HG03045 (cell line): Measurements from ENCODE around the gene DOCK3.

ENCODE experiments used
- ATAC-seq: cut with Tn5 transposase; IDR thresholded peaks from one replicate; pipeline ENCODE4 v1.9.1; 2021; ENCODE audit warnings: mild to moderate bottlenecking, moderate library complexity; ENCODE audit not compliant: unreplicated experiment

The DOCK3 gene

DNA sequence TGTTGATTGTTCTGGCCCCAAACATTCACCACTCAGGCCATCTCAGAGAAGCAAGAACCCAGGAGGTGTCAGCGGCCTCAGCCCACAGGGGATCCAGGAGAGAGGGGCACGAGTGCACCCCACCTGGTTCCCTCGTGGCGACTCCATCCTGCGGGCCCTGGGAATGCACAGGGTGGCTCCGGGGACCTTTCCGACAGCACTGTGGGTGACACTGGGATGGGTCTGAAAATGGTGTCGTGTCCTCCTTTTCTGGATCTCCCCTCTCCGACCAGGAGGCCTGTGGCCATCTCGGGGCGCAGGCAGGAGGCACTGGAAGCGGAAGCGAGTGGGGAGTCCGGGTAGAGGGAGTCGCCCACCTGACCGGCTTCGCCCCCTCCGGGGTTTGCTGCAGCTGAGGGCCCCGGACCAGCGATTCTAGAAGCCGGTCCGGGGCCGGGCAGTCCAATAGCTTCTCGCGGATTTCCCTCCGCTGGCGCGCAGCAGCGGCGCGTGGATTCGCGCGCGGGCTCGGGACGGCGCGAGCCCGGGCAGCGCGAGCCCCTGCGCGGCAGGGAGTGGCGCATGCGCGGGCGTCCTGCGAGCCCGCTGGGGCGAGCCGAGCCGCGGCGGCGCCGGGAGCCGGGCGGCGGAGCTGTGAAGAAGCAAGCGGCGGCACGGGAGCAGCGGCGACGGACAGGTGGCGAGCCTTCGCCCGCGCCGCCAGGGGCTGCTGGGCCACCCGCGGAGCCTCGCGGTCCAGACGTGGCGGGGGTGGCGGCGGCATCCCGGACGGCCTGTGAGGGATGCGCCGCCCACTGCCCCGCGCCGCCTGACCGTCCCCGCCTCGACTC is at the start of gene DOCK3:
DOCK3 (plus strand) TSS at position 579 of the 830 bp plus-strand sequence. CDS start 337 bp downstream, outside the sequence.
- ATAC-seq = peak; percentile 66

DNA sequence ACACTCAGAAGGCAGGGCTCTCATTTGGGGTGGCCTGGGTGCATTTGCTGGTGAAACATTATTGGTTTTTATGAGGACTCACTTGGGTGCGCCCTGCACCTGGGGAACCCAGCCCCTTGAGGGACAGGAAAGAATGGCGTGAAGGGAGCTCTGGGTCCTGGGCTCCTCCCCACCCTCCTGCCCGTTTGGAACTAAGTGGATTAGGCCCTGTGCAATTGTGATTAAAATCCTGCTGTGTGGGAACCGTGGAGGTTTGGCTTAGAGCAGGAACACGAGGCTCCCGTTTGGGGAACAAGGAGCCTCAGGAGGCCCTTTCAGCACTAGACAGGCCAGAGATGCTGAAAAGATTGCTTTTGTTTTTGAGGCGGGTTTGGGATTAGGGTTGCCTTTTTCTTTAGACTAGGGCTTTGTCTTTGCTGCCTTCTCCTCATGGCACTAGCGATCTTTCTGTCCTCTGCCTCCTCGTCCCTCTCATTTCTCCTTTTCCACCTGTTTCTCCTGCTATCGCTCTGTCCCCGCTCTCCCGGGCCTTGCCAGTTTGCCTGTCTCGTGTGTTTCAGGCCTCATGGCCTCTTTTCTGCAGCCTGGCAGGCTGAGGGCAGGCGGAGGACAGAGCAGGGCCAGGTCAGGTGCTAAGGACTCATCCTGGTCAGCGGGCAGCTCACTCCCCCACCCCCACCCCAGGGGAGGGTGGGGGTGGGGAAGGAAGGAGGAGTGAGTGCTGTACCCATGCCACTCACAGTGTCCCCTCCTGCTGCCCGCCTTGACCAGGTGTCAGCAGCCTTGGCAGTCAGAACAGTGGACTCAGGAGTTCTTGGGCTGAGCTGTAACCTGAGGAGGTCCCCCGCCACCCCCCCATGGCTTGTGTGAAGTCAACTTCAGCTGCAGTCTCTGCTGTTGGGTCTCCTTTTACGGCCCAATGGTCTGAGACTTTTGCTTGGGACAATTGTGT is 49.2 kb upstream of the DOCK3 start:
- ATAC-seq = no peak

GRCh38 chr3:50626401-50626800 is 48.3 kb upstream of the DOCK3 start:
- ATAC-seq = no peak

DNA sequence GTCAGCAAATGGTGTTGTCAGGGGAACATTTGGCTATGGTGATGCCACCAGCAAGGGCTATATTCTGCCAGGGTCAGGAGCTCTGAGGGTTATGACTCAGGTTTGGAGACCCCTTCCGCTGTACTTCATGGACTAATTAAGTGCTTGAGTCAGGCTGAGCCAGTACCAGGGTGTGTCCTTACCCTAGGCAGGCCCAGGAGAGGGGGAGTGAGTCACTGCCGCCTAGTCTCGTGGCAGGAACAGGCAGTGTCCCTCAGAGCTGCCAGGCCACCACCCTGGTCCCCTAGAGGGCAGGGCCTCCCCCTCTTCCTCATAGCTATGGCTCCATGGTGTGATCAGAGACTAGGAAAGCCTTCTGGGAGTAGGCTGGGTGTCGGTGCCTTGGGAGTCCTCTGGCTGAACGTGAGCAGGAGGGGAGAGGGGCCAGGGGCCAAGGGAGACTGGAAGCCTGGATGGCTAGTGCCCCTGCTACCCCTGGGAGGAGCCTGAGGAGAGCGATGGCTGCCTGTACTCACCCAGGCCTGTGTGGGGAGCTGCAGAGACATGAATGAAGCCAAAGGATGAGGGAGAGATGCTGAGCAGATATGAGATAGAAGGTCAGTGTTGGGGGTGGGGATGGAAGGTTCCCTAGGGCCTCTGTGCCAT is 47.2 kb upstream of the DOCK3 start:
- ATAC-seq = no peak

GRCh38 chr3:50628601-50629000 is 46.1 kb upstream of the DOCK3 start:
- no peak for ATAC-seq

GRCh38 chr3:50630394-50630793 is 44.3 kb upstream of the DOCK3 start:
- ATAC-seq = no peak

DNA sequence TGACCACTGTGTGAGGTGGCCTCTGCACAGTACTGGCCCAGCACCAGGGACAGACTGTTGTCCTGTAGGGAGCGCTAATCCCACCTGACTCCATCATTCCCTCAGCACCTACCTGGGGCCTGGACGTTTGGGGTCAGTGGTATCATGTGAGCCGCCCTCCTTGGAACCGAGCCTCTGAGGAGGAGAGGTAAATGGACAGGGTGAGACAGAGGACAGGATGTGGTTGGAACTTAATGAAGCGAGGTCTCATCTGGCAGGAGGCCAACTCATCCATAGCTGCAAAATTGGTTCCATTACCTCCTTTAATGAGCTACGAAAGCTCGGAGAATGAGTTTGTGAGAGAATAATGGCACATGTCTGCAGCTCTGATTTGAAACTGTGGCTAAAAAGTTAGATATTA is 43.9 kb upstream of the DOCK3 start:
- ATAC-seq = no peak

GRCh38 chr3:50632450-50632849 is 42.3 kb upstream of the DOCK3 start:
- no peak for ATAC-seq

- no peak for ATAC-seq
Measured at GRCh38 chr3:50633230-50633790, 41.4 kb upstream of the DOCK3 start.

- no peak for ATAC-seq
Measured at GRCh38 chr3:50635066-50635465, 39.7 kb upstream of the DOCK3 start.

- ATAC-seq = no peak
Measured at GRCh38 chr3:50637011-50637410, 37.7 kb upstream of the DOCK3 start.

- ATAC-seq = no peak
Measured at GRCh38 chr3:50637945-50638344, 36.8 kb upstream of the DOCK3 start.

- ATAC-seq = no peak
Measured at GRCh38 chr3:50639055-50639494, 35.7 kb upstream of the DOCK3 start.

- no peak for ATAC-seq
Measured at GRCh38 chr3:50642382-50642781, 32.3 kb upstream of the DOCK3 start.

GRCh38 chr3:50644561-50644960 is 30.2 kb upstream of the DOCK3 start:
- no peak for ATAC-seq

GRCh38 chr3:50645378-50645777 is 29.3 kb upstream of the DOCK3 start:
- no peak for ATAC-seq

DNA sequence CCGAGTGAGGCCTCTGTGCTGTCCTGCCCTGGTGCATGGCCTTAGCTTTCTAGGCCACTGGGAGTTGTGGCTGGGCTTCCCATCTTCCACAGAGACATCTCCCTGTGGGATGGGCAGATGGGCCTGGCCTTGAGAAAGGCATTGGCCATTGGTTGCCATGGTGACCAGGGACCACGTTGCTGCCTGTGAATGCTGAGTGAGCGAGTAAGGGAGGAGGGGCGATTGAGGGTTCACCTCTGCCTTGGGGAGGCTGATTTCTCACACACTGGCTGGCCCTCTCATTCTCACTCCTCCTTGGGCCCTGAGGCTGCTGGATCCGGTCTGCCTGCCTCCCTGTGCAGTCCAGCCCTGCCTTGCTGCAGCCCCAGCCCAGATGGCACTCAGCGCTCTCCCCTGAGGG is 26.4 kb upstream of the DOCK3 start:
- no peak for ATAC-seq

GRCh38 chr3:50648944-50649343 is 25.8 kb upstream of the DOCK3 start:
- no peak for ATAC-seq

DNA sequence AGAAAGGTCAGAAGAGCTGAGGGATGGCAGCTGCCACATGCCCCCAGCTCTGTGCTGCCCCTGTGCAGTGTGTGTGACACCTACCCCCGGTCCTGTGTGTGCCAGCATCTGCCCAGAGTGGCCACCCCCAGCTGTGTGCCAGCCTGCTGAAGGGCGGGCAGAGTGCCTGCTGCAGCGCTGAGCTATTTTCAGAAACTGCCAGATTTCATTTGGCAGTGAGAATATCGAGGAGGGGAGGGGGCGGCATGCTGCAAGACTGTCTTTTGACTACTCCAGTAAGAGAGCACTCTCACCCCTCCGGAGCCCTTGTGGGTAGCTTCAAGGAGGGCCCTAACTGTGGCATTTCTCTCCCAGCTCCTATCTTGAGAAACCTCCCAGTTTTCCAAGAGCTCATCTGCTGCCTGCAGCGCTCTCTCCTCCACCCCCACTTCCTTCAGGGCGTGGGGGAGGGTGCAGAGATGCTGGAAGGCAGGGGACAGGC is 25.2 kb upstream of the DOCK3 start:
- ATAC-seq = no peak

DNA sequence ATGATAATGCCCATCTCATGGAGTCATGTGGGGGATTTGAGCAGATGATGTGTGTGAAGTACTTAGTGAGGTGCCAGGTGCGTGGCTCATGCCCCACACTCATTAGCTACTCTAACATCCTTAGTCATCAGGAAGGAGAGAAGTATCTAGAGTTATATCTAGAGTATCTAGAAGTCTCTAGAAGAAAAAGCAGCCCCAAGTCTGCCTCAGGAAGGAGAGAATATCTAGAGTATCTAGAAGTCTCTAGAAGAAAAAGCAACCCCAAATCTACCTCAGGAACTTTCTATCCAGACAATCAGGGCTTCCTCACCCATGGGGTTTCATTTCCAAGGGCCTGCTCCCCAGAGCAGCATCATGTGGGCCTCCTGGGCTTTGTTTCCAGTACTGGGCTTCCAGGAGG is 24.7 kb upstream of the DOCK3 start:
- ATAC-seq = no peak

GRCh38 chr3:50651445-50651844 is 23.3 kb upstream of the DOCK3 start:
- ATAC-seq = no peak
